Upper lobe of right lung (tissue), 1 donor: ENCODE data around the gene NIN. TPM values are rescaled to one million over a fixed set of nuclear protein-coding genes. Genes with fewer than 3 reads are reported as not detected.
A peak's percentile ranks its signal among the peaks of the same experiment; 100 is the strongest.

ENCODE experiments used
- ATAC-seq: fragments of 200-7000 bp; cut with Tn5 transposase; one replicate; pipeline ENCODE4 v1.9.1; 2020; ENCODE audit warnings: mild to moderate bottlenecking, moderate library complexity
- DNase-seq: peaks from one replicate; pipeline ENCODE4 v3.0.0-alpha.2; 2020
- H3K27ac ChIP-seq: fragments of 200-600 bp; one replicate; pipeline ENCODE4 v1.8.0; 2022
- H3K27me3 ChIP-seq: fragments of 200-600 bp; one replicate; pipeline ENCODE4 v1.8.0; 2022; ENCODE audit warnings: mild to moderate bottlenecking
- H3K36me3 ChIP-seq: fragments of 200-600 bp; one replicate; pipeline ENCODE4 v1.8.0; 2022
- H3K4me1 ChIP-seq: fragments of 200-600 bp; one replicate; pipeline ENCODE4 v1.8.0; 2022
- H3K4me3 ChIP-seq: fragments of 200-600 bp; one replicate; pipeline ENCODE4 v1.8.0; 2022; ENCODE audit warnings: mild to moderate bottlenecking
- H3K9me3 ChIP-seq: fragments of 200-600 bp; one replicate; pipeline ENCODE4 v1.8.0; 2022
- intact Hi-C: fragments of 100-400 bp; cut with DNase I; formaldehyde crosslinking; loops from one replicate; pipeline ENCODE4 v1.11.0; 2022
- total RNA-seq: library from RNA; stranded (reverse); fragmentation: NEBNext Ultra II Directional; extraction: Animal tissue kit (Norgen Biotek cat#: 25700); gene quantifications from one replicate; pipeline ENCODE4 v1.2.1, GENCODE V29; 2021
- TF ChIP-seq, protein P1 (sequence below): fragments of 200-600 bp; IDR thresholded peaks from one replicate; pipeline ENCODE4 v1.8.0; 2022; ENCODE audit warnings: antibody characterized with exemption
- donor health status: DM: no; HTN: yes; CAD: no; lungs with severe emphysema.

NIN gene
- total RNA-seq, 1 donor from 2014 or later, result 37.5 TPM

DNA sequence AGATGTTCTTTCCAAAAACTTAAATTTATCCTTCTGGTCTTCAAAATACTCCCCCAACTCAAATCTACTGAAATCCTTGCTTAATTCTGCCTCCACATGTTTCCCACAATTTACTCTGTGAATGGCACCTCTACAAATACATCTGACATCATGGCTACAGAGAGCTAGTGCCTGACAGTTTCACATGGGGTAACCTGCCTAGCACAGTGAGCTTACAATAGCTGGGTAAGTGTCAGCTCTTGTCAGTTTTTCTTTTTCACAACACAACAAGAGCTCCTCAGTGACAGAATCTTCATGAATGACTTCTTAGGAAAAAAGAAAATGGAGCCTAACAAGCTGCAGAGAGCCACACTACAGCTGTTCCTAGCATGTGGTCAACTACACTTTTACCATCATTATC is 54.4 kb downstream of the NIN start:
- DNase-seq (no peak), ATAC-seq (no peak)
- Histone ChIP-seq H3K36me3 (peaks cover 20% of the 10 kb centered on the region), H3K9me3 (no peaks in the 10 kb centered on the region), H3K27me3 (no peaks in the 10 kb centered on the region), H3K4me3 (no peak overlapping the region), H3K4me1 (no peaks in the 10 kb centered on the region), H3K27ac (no peak overlapping the region)
- intact Hi-C loops, result loop anchor here (10.0 kb wide), 1 partner anchor 172 kb away; no protein-coding TSS in a partner anchor
- TF ChIP-seq, protein P1, sequence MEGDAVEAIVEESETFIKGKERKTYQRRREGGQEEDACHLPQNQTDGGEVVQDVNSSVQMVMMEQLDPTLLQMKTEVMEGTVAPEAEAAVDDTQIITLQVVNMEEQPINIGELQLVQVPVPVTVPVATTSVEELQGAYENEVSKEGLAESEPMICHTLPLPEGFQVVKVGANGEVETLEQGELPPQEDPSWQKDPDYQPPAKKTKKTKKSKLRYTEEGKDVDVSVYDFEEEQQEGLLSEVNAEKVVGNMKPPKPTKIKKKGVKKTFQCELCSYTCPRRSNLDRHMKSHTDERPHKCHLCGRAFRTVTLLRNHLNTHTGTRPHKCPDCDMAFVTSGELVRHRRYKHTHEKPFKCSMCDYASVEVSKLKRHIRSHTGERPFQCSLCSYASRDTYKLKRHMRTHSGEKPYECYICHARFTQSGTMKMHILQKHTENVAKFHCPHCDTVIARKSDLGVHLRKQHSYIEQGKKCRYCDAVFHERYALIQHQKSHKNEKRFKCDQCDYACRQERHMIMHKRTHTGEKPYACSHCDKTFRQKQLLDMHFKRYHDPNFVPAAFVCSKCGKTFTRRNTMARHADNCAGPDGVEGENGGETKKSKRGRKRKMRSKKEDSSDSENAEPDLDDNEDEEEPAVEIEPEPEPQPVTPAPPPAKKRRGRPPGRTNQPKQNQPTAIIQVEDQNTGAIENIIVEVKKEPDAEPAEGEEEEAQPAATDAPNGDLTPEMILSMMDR, result no peak

DNA sequence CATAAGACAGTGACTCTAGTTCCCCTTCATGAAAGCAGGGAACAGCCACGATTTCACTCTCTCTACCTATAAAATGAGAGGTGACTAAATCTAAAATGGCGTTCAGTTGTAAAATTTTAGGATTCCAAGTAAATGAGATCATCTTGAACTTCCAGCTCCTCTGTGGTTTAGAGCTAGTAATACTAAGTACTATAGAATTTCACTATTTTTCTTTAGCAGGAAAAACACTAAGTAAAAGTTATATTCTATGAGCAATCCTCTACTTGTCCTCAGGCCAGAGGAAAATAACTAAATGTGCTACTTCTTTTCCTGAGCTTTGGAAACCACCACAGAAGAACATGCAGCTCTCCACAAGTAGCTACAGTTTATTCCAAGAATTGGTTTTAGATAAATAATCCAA is 55.6 kb downstream of the NIN start:
- intact Hi-C loops, result loop anchor here (10.0 kb wide), 1 partner anchor 171 kb away; no protein-coding TSS in a partner anchor
- no peaks in the 10 kb centered on the region for H3K4me1 ChIP-seq
- H3K9me3 ChIP-seq, result no peaks in the 10 kb centered on the region
- H3K36me3 ChIP-seq, result peaks cover 31% of the 10 kb centered on the region
- no peak overlapping the region for H3K4me3 ChIP-seq
- DNase-seq, result no peak
- TF ChIP-seq, protein P1, result no peak
- no peak for ATAC-seq
- H3K27ac ChIP-seq, result no peak overlapping the region
- H3K27me3 ChIP-seq, result no peaks in the 10 kb centered on the region

DNA sequence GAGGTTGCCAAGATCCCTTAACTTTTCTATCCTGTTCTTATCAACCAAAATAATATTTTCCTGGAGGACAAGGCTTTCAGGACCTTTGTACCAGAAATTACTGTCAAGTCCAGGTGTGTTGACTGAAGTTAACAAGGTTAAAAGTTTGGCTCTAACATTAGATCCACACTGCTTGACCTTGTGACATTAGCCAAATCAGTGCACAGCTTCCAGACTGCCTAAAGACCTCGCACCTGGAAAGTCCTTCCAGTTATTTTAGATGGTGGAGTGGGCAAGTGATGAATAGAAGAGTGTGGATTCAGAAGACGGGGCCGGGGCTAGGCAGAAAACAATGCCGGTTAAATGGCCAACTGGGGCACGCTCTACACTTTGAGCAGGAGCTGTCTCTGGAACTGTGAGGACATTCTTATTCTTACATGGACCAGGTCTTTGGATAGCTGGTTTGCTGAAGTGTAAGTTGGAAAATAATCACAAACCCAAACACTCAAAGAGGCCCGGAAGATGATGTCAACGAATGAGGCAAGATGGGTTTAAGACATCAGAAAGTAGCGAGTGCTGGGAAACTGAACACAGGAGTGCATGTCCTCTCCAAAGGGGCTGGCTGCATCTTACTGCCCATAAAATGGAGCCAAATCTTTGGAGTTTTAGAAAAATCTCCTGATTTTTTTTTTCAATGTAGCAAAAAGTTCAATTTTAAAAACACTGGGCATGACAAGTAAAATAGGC is 56.3 kb downstream of the NIN start:
- ATAC-seq (no peak), DNase-seq (no peak)
- Histone ChIP-seq H3K27ac (no peak overlapping the region), H3K4me1 (no peaks in the 10 kb centered on the region), H3K4me3 (no peak overlapping the region), H3K27me3 (no peaks in the 10 kb centered on the region), H3K36me3 (peaks cover 38% of the 10 kb centered on the region), H3K9me3 (no peaks in the 10 kb centered on the region)
- TF ChIP-seq, protein P1, result no peak
- intact Hi-C loops, result loop anchor here (10.0 kb wide), 1 partner anchor 170 kb away; no protein-coding TSS in a partner anchor

DNA sequence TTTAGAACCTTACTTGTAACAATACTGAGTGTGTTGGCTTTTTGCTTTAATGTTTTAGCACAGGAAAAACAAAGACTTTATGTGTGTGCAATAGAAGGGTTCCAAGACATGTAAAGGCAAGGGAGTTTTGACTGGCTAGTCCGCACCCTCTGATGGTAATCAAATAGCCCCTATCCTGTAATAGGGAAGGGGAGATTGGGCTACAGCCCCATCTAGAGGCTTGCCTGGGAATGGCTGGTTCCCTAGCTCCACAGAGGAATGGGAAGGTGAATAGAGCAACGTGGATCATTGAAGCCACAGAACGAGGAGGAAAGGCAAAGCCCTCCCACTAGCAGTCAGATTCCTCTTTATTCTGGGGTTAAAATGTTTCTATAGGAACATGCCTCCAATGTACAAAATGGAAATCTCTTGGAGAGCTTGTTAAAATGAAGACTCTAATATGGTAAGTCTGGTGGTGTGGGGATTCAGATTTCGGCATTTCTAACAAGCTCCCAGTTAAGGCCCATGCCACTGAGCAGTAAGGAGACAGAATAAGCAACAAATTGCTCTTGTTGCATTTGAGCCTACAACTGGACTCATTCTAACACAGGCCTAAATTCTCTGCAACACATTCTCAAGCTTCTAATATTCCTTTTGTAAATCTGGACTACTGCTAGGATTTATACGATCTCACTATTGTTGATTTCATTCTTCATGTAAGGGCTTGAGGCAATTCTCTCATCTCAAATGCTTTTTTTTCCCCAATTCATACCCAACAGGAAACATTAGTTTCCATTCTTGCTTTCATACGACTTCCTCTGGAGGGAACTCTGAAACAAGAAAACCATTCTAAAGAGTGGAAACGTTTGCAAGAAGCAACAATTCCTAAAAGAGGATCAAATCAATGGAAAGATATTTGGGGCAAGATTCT is 57.1 kb downstream of the NIN start:
- intact Hi-C loops, result loop anchor here (10.0 kb wide), 1 partner anchor 169 kb away; no protein-coding TSS in a partner anchor
- H3K27ac ChIP-seq, result no peak overlapping the region
- TF ChIP-seq, protein P1, result peak; percentile 76
- H3K9me3 ChIP-seq, result no peaks in the 10 kb centered on the region
- ATAC-seq (peak; percentile 84), DNase-seq (no peak)
- H3K4me3 ChIP-seq, result no peak overlapping the region
- peaks cover 46% of the 10 kb centered on the region for H3K36me3 ChIP-seq
- H3K4me1 ChIP-seq, result no peaks in the 10 kb centered on the region
- H3K27me3 ChIP-seq, result no peaks in the 10 kb centered on the region

DNA sequence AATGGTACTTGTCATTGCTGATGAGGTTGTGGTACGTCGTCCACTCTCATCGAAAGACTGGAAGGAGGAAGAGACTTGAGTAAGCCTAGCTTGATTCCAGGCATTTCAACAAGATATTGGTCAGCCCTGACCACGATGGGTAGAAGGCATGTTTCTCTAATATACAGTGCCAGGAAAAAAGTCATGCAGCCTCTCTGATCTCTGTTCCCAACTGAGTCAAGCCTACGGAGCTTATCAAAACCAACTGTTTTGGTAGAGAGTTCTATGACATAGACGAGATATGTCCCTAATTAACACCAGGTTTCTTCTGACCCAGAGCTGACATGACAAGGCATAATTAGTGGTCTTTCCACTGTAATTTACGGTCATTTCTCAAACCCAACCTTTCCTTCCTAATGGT is 58.5 kb downstream of the NIN start:
- no peak overlapping the region for H3K4me3 ChIP-seq
- H3K27ac ChIP-seq, result no peak overlapping the region
- intact Hi-C loops, result loop anchor here (10.0 kb wide), 1 partner anchor 168 kb away; no protein-coding TSS in a partner anchor
- H3K4me1 ChIP-seq, result no peaks in the 10 kb centered on the region
- DNase-seq (no peak), ATAC-seq (no peak)
- TF ChIP-seq, protein P1, result no peak
- H3K9me3 ChIP-seq, result no peaks in the 10 kb centered on the region
- H3K36me3 ChIP-seq, result peaks cover 55% of the 10 kb centered on the region
- no peaks in the 10 kb centered on the region for H3K27me3 ChIP-seq
